Peyer's patch (tissue), 4 donors: ENCODE results near the gene RIPPLY3.

ENCODE experiments used
- CTCF ChIP-seq, 6 experiments: fragments of 450-650 bp in 4 of 6; fragments of 200-600 bp in 2 of 6; sonication (generic) in 1 of 6; IDR thresholded peaks; one replicate each; pipeline ENCODE4 v1.5.1; 2017 to 2019; ENCODE audit warnings: antibody characterized with exemption in 6 of 6, mild to moderate bottlenecking in 3 of 6, moderate library complexity in 1 of 6
- POLR2A ChIP-seq, 2 donors: fragments of 450-650 bp; IDR thresholded peaks; one replicate each; pipeline ENCODE4 v1.5.1; 2017; ENCODE audit warnings: antibody characterized with exemption in 2 of 2, mild to moderate bottlenecking in 2 of 2, moderate library complexity in 2 of 2

DNA sequence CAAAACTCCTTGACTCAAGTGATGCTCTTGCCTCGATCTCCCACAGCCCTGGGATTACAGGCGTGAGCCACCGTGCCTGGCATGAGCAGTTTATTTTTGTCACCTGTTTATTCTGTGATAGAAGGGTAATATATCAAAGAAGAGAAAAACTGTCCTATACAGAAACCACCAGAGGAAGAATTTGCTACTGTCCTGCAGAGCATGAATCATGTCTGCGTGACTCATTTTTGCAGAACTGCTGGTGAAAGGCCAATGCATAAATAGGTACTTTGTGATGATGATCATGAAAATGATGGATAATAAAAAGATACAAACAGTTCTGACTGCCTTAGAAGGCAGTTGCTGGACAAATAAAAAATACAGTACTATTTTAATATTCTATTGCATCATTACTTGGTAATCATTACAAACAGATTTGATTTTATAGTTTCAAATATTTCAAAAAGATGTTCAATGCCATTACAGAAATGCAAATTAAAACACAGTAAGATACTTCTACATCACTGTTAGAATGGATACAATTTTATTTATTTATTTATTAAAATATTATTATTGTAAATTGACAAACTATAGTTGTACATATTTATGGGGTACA, 26.5 kb downstream of the RIPPLY3 start:
- TF ChIP-seq POLR2A (IDR thresholded peaks at IDR 0.05) (no peak), CTCF (IDR thresholded peaks at IDR 0.05) (no peak)
